Neural cell (in vitro differentiated cells): ENCODE measurements around the gene NCBP3.

Experiments
- EP300 ChIP-seq: fragments of 450-650 bp; conservative IDR thresholded peaks from 2 replicates; pipeline ENCODE4 v1.6.1; 2014; ENCODE audit warnings: antibody characterized with exemption, mild to moderate bottlenecking, moderate library complexity; ENCODE audit not compliant: poor library complexity, severe bottlenecking
- EZH2 ChIP-seq: fragments of 200-600, 300-800 bp; shearing (Covaris generic), sonication (generic); IDR thresholded peaks from 2 replicates; pipeline ENCODE4 v1.6.1; 2014; ENCODE audit warnings: antibody characterized with exemption, low read length, borderline replicate concordance, mild to moderate bottlenecking; ENCODE audit not compliant: insufficient read depth, poor library complexity, severe bottlenecking
- POLR2AphosphoS5 ChIP-seq: IDR thresholded peaks from 2 replicates; pipeline ENCODE4 v1.6.1; 2012
- TF ChIP-seq, protein P1 (sequence below): fragments of 450-650 bp; IDR thresholded peaks from 2 replicates; pipeline ENCODE4 v1.5.1; 2014; ENCODE audit warnings: antibody characterized with exemption, mild to moderate bottlenecking, moderate library complexity; ENCODE audit not compliant: poor library complexity, severe bottlenecking
- TF ChIP-seq, protein P2 (sequence below): IDR thresholded peaks from 2 replicates; pipeline ENCODE4 v1.6.1; 2012; ENCODE audit warnings: borderline replicate concordance

DNA sequence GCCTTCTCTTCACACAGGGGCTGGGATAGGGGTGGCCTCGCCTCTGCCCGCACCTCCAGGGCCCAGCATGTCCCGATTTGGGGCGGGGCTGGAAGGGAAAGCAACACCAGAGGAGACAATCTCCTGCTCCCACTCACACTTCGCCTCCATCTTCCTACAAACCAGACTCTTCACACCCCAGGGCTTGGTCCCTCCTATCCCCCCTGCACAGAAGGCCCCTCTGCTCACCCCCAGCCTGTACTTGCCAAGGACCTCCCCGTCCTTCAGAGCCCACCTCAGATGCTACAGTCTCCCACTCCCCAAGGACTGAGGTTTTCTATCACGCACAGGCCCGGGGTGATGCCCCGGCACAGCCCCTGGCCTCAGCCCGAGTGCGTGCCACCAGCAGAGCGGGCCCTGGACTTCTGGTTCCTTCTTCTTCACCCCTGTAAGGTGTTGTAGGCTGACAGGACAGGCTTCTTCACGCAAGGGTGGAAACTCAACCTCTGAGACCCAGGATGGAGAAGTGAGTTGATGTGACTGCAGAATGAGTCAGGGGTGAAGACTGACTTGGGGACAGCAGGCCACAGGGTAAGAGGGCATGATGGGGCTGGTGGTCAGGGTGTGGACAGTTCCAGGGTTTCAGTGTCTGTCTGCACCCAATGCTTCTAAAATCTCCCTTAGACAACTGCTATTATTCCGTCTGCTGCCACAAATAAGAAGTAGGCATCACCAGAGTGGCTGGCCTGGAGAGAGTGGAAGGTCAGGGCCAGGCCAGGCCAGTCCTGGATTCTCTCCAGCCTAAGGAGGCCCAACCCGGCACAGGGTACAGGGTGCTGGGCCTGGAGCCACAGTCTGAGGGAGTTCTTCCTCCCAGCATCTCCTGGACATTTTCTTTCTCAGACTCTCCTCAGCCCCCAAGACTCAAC is 47.5 kb downstream of the NCBP3 start:
- TF ChIP-seq, protein P1, sequence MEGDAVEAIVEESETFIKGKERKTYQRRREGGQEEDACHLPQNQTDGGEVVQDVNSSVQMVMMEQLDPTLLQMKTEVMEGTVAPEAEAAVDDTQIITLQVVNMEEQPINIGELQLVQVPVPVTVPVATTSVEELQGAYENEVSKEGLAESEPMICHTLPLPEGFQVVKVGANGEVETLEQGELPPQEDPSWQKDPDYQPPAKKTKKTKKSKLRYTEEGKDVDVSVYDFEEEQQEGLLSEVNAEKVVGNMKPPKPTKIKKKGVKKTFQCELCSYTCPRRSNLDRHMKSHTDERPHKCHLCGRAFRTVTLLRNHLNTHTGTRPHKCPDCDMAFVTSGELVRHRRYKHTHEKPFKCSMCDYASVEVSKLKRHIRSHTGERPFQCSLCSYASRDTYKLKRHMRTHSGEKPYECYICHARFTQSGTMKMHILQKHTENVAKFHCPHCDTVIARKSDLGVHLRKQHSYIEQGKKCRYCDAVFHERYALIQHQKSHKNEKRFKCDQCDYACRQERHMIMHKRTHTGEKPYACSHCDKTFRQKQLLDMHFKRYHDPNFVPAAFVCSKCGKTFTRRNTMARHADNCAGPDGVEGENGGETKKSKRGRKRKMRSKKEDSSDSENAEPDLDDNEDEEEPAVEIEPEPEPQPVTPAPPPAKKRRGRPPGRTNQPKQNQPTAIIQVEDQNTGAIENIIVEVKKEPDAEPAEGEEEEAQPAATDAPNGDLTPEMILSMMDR: no peak
- TF ChIP-seq EP300 (no peak), POLR2AphosphoS5 (no peak), EZH2 (no peak)
- TF ChIP-seq, protein P2, sequence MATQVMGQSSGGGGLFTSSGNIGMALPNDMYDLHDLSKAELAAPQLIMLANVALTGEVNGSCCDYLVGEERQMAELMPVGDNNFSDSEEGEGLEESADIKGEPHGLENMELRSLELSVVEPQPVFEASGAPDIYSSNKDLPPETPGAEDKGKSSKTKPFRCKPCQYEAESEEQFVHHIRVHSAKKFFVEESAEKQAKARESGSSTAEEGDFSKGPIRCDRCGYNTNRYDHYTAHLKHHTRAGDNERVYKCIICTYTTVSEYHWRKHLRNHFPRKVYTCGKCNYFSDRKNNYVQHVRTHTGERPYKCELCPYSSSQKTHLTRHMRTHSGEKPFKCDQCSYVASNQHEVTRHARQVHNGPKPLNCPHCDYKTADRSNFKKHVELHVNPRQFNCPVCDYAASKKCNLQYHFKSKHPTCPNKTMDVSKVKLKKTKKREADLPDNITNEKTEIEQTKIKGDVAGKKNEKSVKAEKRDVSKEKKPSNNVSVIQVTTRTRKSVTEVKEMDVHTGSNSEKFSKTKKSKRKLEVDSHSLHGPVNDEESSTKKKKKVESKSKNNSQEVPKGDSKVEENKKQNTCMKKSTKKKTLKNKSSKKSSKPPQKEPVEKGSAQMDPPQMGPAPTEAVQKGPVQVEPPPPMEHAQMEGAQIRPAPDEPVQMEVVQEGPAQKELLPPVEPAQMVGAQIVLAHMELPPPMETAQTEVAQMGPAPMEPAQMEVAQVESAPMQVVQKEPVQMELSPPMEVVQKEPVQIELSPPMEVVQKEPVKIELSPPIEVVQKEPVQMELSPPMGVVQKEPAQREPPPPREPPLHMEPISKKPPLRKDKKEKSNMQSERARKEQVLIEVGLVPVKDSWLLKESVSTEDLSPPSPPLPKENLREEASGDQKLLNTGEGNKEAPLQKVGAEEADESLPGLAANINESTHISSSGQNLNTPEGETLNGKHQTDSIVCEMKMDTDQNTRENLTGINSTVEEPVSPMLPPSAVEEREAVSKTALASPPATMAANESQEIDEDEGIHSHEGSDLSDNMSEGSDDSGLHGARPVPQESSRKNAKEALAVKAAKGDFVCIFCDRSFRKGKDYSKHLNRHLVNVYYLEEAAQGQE: no peak
